HL-60 (cell line): ENCODE measurements around the gene PPP1R16B.

Experiments used
- DNase-seq, 2 experiments: peaks; one replicate each; pipeline ENCODE4 v3.0.0-alpha.2; 2010 to 2020; ENCODE audit warnings: low read depth in 1 of 2, low spot score in 1 of 2
- H3K27ac ChIP-seq: fragments of 250-450 bp; sonication (Bioruptor Pico); replicated peaks from 2 replicates; pipeline ENCODE4 v1.5.1; 2020; ENCODE audit warnings: mild to moderate bottlenecking, moderate library complexity
- H3K27me3 ChIP-seq: fragments of 250-450 bp; sonication (Bioruptor Pico); 2 replicates; pipeline ENCODE4 v1.5.1; 2021; ENCODE audit warnings: mild to moderate bottlenecking, moderate library complexity; ENCODE audit not compliant: insufficient read depth, poor library complexity, severe bottlenecking
- H3K4me3 ChIP-seq: replicated peaks from 2 replicates; pipeline ENCODE4 v1.5.1; 2011; ENCODE audit warnings: mild to moderate bottlenecking, control low read depth, low read length; ENCODE audit not compliant: insufficient read depth
- CTCF ChIP-seq: IDR thresholded peaks from one replicate; pipeline ENCODE4 v1.5.1; 2011; ENCODE audit warnings: low read length, control low read depth, inconsistent platforms; ENCODE audit not compliant: insufficient read depth
- GABPA ChIP-seq: IDR thresholded peaks from 2 replicates; pipeline ENCODE4 v1.6.1; 2012; ENCODE audit warnings: low read depth
- POLR2AphosphoS5 ChIP-seq: IDR thresholded peaks from 2 replicates; pipeline ENCODE4 v1.6.1; 2012; ENCODE audit warnings: low read depth
- REST ChIP-seq: IDR thresholded peaks from 2 replicates; pipeline ENCODE4 v1.6.1; 2012; ENCODE audit warnings: low read depth; ENCODE audit not compliant: insufficient replicate concordance
- SPI1 ChIP-seq: IDR thresholded peaks from 2 replicates; pipeline ENCODE4 v1.6.1; 2012; ENCODE audit warnings: low read depth, mild to moderate bottlenecking, borderline replicate concordance

PPP1R16B gene

GRCh38 chr20:38894091-38894847 is 88.8 kb downstream of the PPP1R16B start:
- no peak overlapping the region for H3K4me3 ChIP-seq
- DNase-seq = no peak
- peaks cover 8% of the 10 kb centered on the region for H3K27me3 ChIP-seq
- H3K27ac ChIP-seq = no peak overlapping the region
- TF ChIP-seq GABPA (no peak), REST (no peak), CTCF (no peak), SPI1 (no peak), POLR2AphosphoS5 (no peak)

- DNase-seq = no peak
- Histone ChIP-seq H3K27ac (no peak overlapping the region), H3K27me3 (peaks cover 8% of the 10 kb centered on the region), H3K4me3 (no peak overlapping the region)
- TF ChIP-seq GABPA = no peak
- no peak for TF ChIP-seq CTCF
- no peak for TF ChIP-seq POLR2AphosphoS5
These were observed 89.8 kb downstream of the PPP1R16B start for GRCh38 chr20:38895098-38895949.

GRCh38 chr20:38896009-38896594 is 90.6 kb downstream of the PPP1R16B start:
- H3K27me3 ChIP-seq = peaks cover 8% of the 10 kb centered on the region
- no peak for TF ChIP-seq CTCF
- no peak for TF ChIP-seq GABPA
- TF ChIP-seq REST = no peak
- no peak for TF ChIP-seq POLR2AphosphoS5
- TF ChIP-seq SPI1 = no peak
- no peak overlapping the region for H3K4me3 ChIP-seq
- no peak overlapping the region for H3K27ac ChIP-seq
- no peak for DNase-seq
